EL (cell line): ENCODE results near the gene CYP4F3.
A peak's percentile ranks its signal among the peaks of the same experiment; 100 is the strongest.
"Not testable (repeated sequence)": the region's sequence is repeated elsewhere in the genome, so short reads cannot be mapped to it uniquely, and the experiment has no call there.

Experiments used
- DNase-seq: peaks from one replicate; pipeline ENCODE4 v3.0.0-alpha.2; 2016

Gene CYP4F3

GRCh38 chr19:15640294-15640903 is at the start of gene CYP4F3:
TSS of gene CYP4F3 (plus strand) at chr19:15640897. CDS start at chr19:15641416, 519 bp downstream.
- DNase-seq: peak; percentile 16

- DNase-seq: no peak
Observed at GRCh38 chr19:15591796-15592195, 48.9 kb upstream of the CYP4F3 start.

GRCh38 chr19:15592506-15592905 is 48.2 kb upstream of the CYP4F3 start:
- DNase-seq: not testable (repeated sequence)

GRCh38 chr19:15593766-15594165 is 46.9 kb upstream of the CYP4F3 start:
- not testable (repeated sequence) for DNase-seq

GRCh38 chr19:15595069-15595468 is 45.6 kb upstream of the CYP4F3 start:
- no peak for DNase-seq

GRCh38 chr19:15607978-15608925 is 32.4 kb upstream of the CYP4F3 start:
- not testable (repeated sequence) for DNase-seq

GRCh38 chr19:15609261-15609660 is 31.4 kb upstream of the CYP4F3 start:
- no peak for DNase-seq

- no peak for DNase-seq
Observed at GRCh38 chr19:15612342-15612741, 28.4 kb upstream of the CYP4F3 start.

- DNase-seq: no peak
Observed at GRCh38 chr19:15613338-15613737, 27.4 kb upstream of the CYP4F3 start.

GRCh38 chr19:15614507-15615379 is 26.0 kb upstream of the CYP4F3 start, which contains the start of gene CYP4F8:
TSS of gene CYP4F8 (plus strand) at chr19:15615218. CDS start at chr19:15615617, 399 bp downstream.
- no peak for DNase-seq

- no peak for DNase-seq
Observed at GRCh38 chr19:15615526-15615925, 25.2 kb upstream of the CYP4F3 start.

- no peak for DNase-seq
Observed at GRCh38 chr19:15616183-15616582, 24.5 kb upstream of the CYP4F3 start.

- DNase-seq: no peak
Observed at GRCh38 chr19:15616627-15617270, 23.9 kb upstream of the CYP4F3 start.

- no peak for DNase-seq
Observed at GRCh38 chr19:15618321-15618720, 22.4 kb upstream of the CYP4F3 start.

GRCh38 chr19:15621801-15622200 is 18.9 kb upstream of the CYP4F3 start:
- no peak for DNase-seq

GRCh38 chr19:15622991-15623390 is 17.7 kb upstream of the CYP4F3 start:
- no peak for DNase-seq

- no peak for DNase-seq
Observed at GRCh38 chr19:15623711-15624318, 16.9 kb upstream of the CYP4F3 start.

- no peak for DNase-seq
Observed at GRCh38 chr19:15628236-15629002, 12.3 kb upstream of the CYP4F3 start.

- DNase-seq: peak; percentile 43
Observed at GRCh38 chr19:15629003-15629880, 11.5 kb upstream of the CYP4F3 start.

GRCh38 chr19:15631817-15632216 is 8.9 kb upstream of the CYP4F3 start:
- DNase-seq: peak; percentile 14
